ENCODE measurements around the gene MEIOC. TPM values are rescaled to one million over a fixed set of nuclear protein-coding genes. Genes with fewer than 3 reads are reported as not detected.

The MEIOC gene
- total and polyA plus RNA-seq, 2 of the 8 experiments (the other 6 are each of a cell fraction or from before 2014, with no cell fraction given), result 4.2 to 4.8 TPM

- Histone ChIP-seq H3K9me3 (ENCODE audit: insufficient read depth in 2 of 2, low read depth in 1 of 2, low read length in 1 of 2) (no peaks in the 10 kb centered on the region), H3K79me1 (ENCODE audit: low read depth, low read length) (no peaks in the 10 kb centered on the region), H3K27me3 (replicated peaks in 1 of 4; ENCODE audit: control insufficient read depth in 3 of 4, extremely low read depth in 1 of 4, insufficient read depth in 3 of 4, low read length in 3 of 4) (no peaks in the 10 kb centered on the region), H4K8ac (ENCODE audit: extremely low read depth, insufficient read depth, low read length) (no peak overlapping the region), H3K4me1 (replicated peaks in 1 of 4; ENCODE audit: control insufficient read depth in 3 of 4, insufficient read depth in 4 of 4, low read length in 3 of 4) (no peaks in the 10 kb centered on the region), H3K4ac (replicated peaks; ENCODE audit: insufficient read length, low read depth, low read length) (no peak overlapping the region), H2BK120ac (replicated peaks; ENCODE audit: low read depth, low read length) (no peak overlapping the region), H3K27ac (ENCODE audit: low read depth, low read length) (no peak overlapping the region), H3K4me3 (ENCODE audit: extremely low read depth in 1 of 4, insufficient read depth in 2 of 4, low read depth in 3 of 4, low read length in 4 of 4) (no peak overlapping the region), H3K9ac (replicated peaks in 1 of 4; ENCODE audit: extremely low read depth in 1 of 4, low read depth in 3 of 4, low read length in 3 of 4) (no peak overlapping the region), H2AFZ (ENCODE audit: low read length) (no peak overlapping the region), H2BK15ac (ENCODE audit: low read length) (no peak overlapping the region), H2AK5ac (ENCODE audit: low read depth, low read length) (no peak overlapping the region), H3K56ac (replicated peaks; ENCODE audit: insufficient read length, low read depth, low read length) (no peak overlapping the region), H3K4me2 (ENCODE audit: insufficient read depth in 1 of 2, low read depth in 2 of 2, low read length in 2 of 2) (no peak overlapping the region), H4K20me1 (replicated peaks in 1 of 2; ENCODE audit: control insufficient read depth in 1 of 2, insufficient read depth in 2 of 2, low read length in 2 of 2) (no peaks in the 10 kb centered on the region), H3K23me2 (ENCODE audit: low read depth, low read length) (no peaks in the 10 kb centered on the region), H3K79me2 (ENCODE audit: control insufficient read depth in 1 of 2, insufficient read depth in 2 of 2, low read length in 2 of 2) (no peaks in the 10 kb centered on the region), H4K91ac (replicated peaks; ENCODE audit: insufficient read length, low read length) (no peak overlapping the region), H2BK20ac (ENCODE audit: low read length) (no peak overlapping the region), H3K18ac (ENCODE audit: extremely low read depth, low read length) (no peak overlapping the region), H2BK12ac (ENCODE audit: low read depth, low read length) (no peak overlapping the region), H3K14ac (ENCODE audit: insufficient read length) (no peak overlapping the region), H4K5ac (ENCODE audit: insufficient read length, low read depth, low read length) (no peak overlapping the region), H3K23ac (ENCODE audit: insufficient read length) (no peak overlapping the region), H2BK5ac (ENCODE audit: low read depth, low read length) (no peak overlapping the region), H3K36me3 (ENCODE audit: control insufficient read depth in 2 of 4, insufficient read depth in 4 of 4, low read length in 3 of 4) (no peaks in the 10 kb centered on the region; a peak in 1 of 8 replicates)
- TF ChIP-seq TBP (IDR thresholded peaks at IDR 0.05; ENCODE audit: low read depth, low read length), result no peak
- TF ChIP-seq E2F6 (IDR thresholded peaks at IDR 0.05), result no peak
- TF ChIP-seq ATF3 (IDR thresholded peaks at IDR 0.05; ENCODE audit: insufficient read depth, low read depth, low read length), result no peak
- TF ChIP-seq SIRT6 (IDR thresholded peaks at IDR 0.05; ENCODE audit: low read length), result no peak
- no peak for TF ChIP-seq CHD2 (IDR thresholded peaks at IDR 0.05; ENCODE audit: low read length)
- TF ChIP-seq RAD21 (IDR thresholded peaks at IDR 0.05 in 1 of 2, conservative IDR thresholded peaks at IDR 0.05 in 1 of 2; ENCODE audit: low read depth in 2 of 2, low read length in 2 of 2), result no peak
- TF ChIP-seq EZH2 (IDR thresholded peaks at IDR 0.05; ENCODE audit: low read depth, low read length, severe bottlenecking), result no peak
- no peak for TF ChIP-seq CEBPB (IDR thresholded peaks at IDR 0.05; ENCODE audit: low read depth, low read length)
- no peak for TF ChIP-seq FOSL1 (IDR thresholded peaks at IDR 0.05; ENCODE audit: insufficient read depth, low read depth, low read length)
- no peak for TF ChIP-seq TAF1 (IDR thresholded peaks at IDR 0.05; ENCODE audit: low read depth, low read length)
- TF ChIP-seq CREB1 (IDR thresholded peaks at IDR 0.05), result no peak
- FAIRE-seq (no peak), DNase-seq (ENCODE audit: low read depth in 1 of 2, low spot score in 2 of 2) (no peak)
- ChIA-PET CTCF (ENCODE audit: partially characterized antibody) (interaction anchor here (0.7 to 1.6 kb wide), 3 partner anchors 11 to 138 kb away, joined by 3 to 5 read pairs (median 4); no protein-coding TSS in a partner anchor), POLR2A (ENCODE audit: partially characterized antibody) (interaction anchor here (0.6 kb wide), 1 partner anchor 91 kb away, joined by 3 read pairs; no protein-coding TSS in a partner anchor)
- 95% methylated on average over 1 of the region's 1 CpG; no CpG with 5 or more reads in 1 of the 2 experiments for WGBS, 2 experiments (ENCODE audit: extremely low coverage in 1 of 2, insufficient coverage in 1 of 2, insufficient read length in 1 of 2, insufficient replicate concordance in 2 of 2, low coverage in 1 of 2, low lambda C conversion rate in 2 of 2, missing lambda C conversion rate in 1 of 2)
These were observed 9.7 kb downstream of the MEIOC start for GRCh38 chr17:44666006-44666405.

Data from H1 (cell line).